Measurements from ENCODE around the gene BMI1. TPM values are rescaled to one million over a fixed set of nuclear protein-coding genes. Genes with fewer than 3 reads are reported as not detected.

The BMI1 gene
- total and polyA plus RNA-seq, 2 of the 4 experiments (the other 2 are of a cell fraction) = 19.7 to 25.8 TPM

GRCh38 chr10:22335173-22335933 lies 14.5 kb downstream of the BMI1 start:
- Histone ChIP-seq H4K20me1 (ENCODE audit: insufficient read depth, low read length) (no peaks in the 10 kb centered on the region), H3K4me2 (ENCODE audit: low read depth, low read length) (peak overlapping the region; percentile 30), H2BK15ac (ENCODE audit: low read depth, low read length) (no peak overlapping the region), H3K79me1 (ENCODE audit: low read depth in 1 of 2, low read length in 2 of 2) (no peaks in the 10 kb centered on the region), H2AK9ac (replicated peaks; ENCODE audit: low read depth, low read length, poor library complexity) (peak overlapping the region; percentile 28), H2BK20ac (ENCODE audit: low read depth, low read length) (no peak overlapping the region), H3K4me3 (ENCODE audit: insufficient read depth, low read depth, low read length) (peak overlapping the region; percentile 30), H2BK5ac (ENCODE audit: low read depth, low read length, poor library complexity, severe bottlenecking) (no peak overlapping the region), H3K14ac (replicated peaks; ENCODE audit: low read depth, low read length) (no peak overlapping the region), H3K18ac (ENCODE audit: low read depth, low read length) (no peak overlapping the region), H3K56ac (ENCODE audit: extremely low read depth, insufficient read depth, low read length) (no peak overlapping the region), H3K36me3 (ENCODE audit: control insufficient read depth, insufficient read depth, low read length) (no peaks in the 10 kb centered on the region), H3K27ac (ENCODE audit: insufficient read depth, low read length) (no peak overlapping the region), H3K9me3 (ENCODE audit: control insufficient read depth, insufficient read depth, low read length) (peaks cover 21% of the 10 kb centered on the region), H3K9ac (ENCODE audit: low read depth, low read length) (no peak overlapping the region), H4K5ac (ENCODE audit: low read depth, low read length) (no peak overlapping the region), H3K23ac (ENCODE audit: low read depth, low read length) (no peak overlapping the region), H2BK120ac (ENCODE audit: low read depth, low read length) (no peak overlapping the region), H3K4ac (ENCODE audit: low read depth, low read length) (peak overlapping the region; percentile 69; the same call in 1 of the 2 replicates), H2AFZ (replicated peaks; ENCODE audit: low read length, poor library complexity) (peak overlapping the region; percentile 89), H3K9me1 (ENCODE audit: insufficient read depth, low read length) (no peaks in the 10 kb centered on the region), H4K91ac (ENCODE audit: insufficient read depth, low read depth, low read length) (no peak overlapping the region), H4K8ac (ENCODE audit: low read depth in 2 of 2, low read length in 2 of 2) (no peak overlapping the region), H3K4me1 (ENCODE audit: control insufficient read depth, insufficient read depth, low read length) (no peaks in the 10 kb centered on the region), H3K27me3 (ENCODE audit: control insufficient read depth, insufficient read depth, low read length) (peaks cover 55% of the 10 kb centered on the region), H2AK5ac (ENCODE audit: low read depth, low read length) (no peak overlapping the region)
- in situ Hi-C loops (cut with MboI; ENCODE audit: low sequenced_read_pairs) = no loop called here
- no TSS peak for BruUV-seq (replicated peaks)
- 7% methylated on average over 22 of the region's 71 CpGs; no CpG with 5 or more reads in 1 of the 2 experiments for WGBS, 2 experiments (ENCODE audit: extremely low coverage in 2 of 2, insufficient read length in 1 of 2)
- CTCF ChIA-PET = interaction anchor here (0.7 kb wide), 1 partner anchor 241 kb away, joined by 3 read pairs; no protein-coding TSS in a partner anchor
- POLR2A ChIA-PET (ENCODE audit: unreplicated experiment) = no interaction called here
- dilution Hi-C loops (cut with HindIII; ENCODE audit: low sequenced_read_pairs, unreplicated experiment) = no loop called here
- ATAC-seq (ENCODE audit: low read depth) (peak; percentile 53), DNase-seq (peak; percentile 52)
- intact Hi-C loops (cut with micrococcal nuclease) = no loop called here
- TF ChIP-seq CHD1 (IDR thresholded peaks at IDR 0.05; ENCODE audit: low read depth, low read length) = no peak
- TF ChIP-seq MXI1 (IDR thresholded peaks at IDR 0.05; ENCODE audit: borderline replicate concordance, low read depth, low read length) = no peak
- no peak for TF ChIP-seq NFE2L2 (IDR thresholded peaks at IDR 0.05; ENCODE audit: low read depth, low read length)
- no peak for TF ChIP-seq MAFK (IDR thresholded peaks at IDR 0.05; ENCODE audit: low read depth, low read length)
- no peak for TF ChIP-seq MAZ (IDR thresholded peaks at IDR 0.05; ENCODE audit: borderline replicate concordance, low read depth, low read length)
